K562 (cell line): Measurements from ENCODE around the gene BCR. TPM values are rescaled to one million over a fixed set of nuclear protein-coding genes. Genes with fewer than 3 reads are reported as not detected.

Experiments
- ATAC-seq: fragments of 200-7000 bp; cut with Tn5 transposase; 3 replicates; pipeline ENCODE4 v1.9.1; 2020; ENCODE audit warnings: moderate library complexity
- BruUV-seq: library from RNA; stranded (reverse); fragments of 400-500 nt; replicated peaks from 2 replicates; lab custom pipeline; 2021; lab: Mats Ljungman, UMichigan
- CTCF ChIA-PET: fragments of 300-600 bp; formaldehyde crosslinking; extraction: SDS; loops from one replicate; lab custom pipeline; 2021; ENCODE audit warnings: low intra/inter-chr PET ratio; lab: Yijun Ruan, JAX
- POLR2A ChIA-PET: fragments of 300-600, 350-650 bp; sonication (Branson Sonifier 250); formaldehyde crosslinking; extraction: SDS; loops from one replicate; lab custom pipeline; 2021; ENCODE audit warnings: antibody characterized with exemption, inconsistent platforms; lab: Yijun Ruan, JAX
- DNase-seq, 4 experiments: peaks; one replicate each; pipeline versions ENCODE4 v3.0.0 to v3.0.0-alpha.2; 2011 to 2018; ENCODE audit warnings: low spot score in 3 of 4, mixed read lengths in 3 of 4; ENCODE audit errors: extremely low read depth in 1 of 4
- FAIRE-seq: peaks from 2 replicates; lab custom pipeline; 2011; peaks lifted over from hg19 to GRCh38; lab: Jason Lieb, UNC
- H2AFZ ChIP-seq: 2 replicates; pipeline ENCODE4 v1.6.0; 2011; ENCODE audit warnings: low read depth, low read length, control low read depth, inconsistent platforms
- H3K27ac ChIP-seq: fragments of 200-600 bp; 3 replicates; pipeline ENCODE4 v1.8.0; 2011; ENCODE audit warnings: low read depth, mild to moderate bottlenecking, control low read depth, inconsistent platforms, low read length, moderate library complexity, mixed read lengths; ENCODE audit errors: extremely low read depth
- H3K27me3 ChIP-seq, 2 experiments: fragments of 300-600 bp in 1 of 2; 2 replicates in 1 of 2; 3 replicates in 1 of 2; pipeline versions ENCODE4 v1.6.0 to v1.8.0; 2011; ENCODE audit warnings: inconsistent platforms in 2 of 2, low read length in 2 of 2, mild to moderate bottlenecking in 1 of 2, mixed read lengths in 1 of 2, moderate library complexity in 1 of 2; ENCODE audit not compliant: control insufficient read depth in 2 of 2, insufficient read depth in 2 of 2
- H3K36me3 ChIP-seq: fragments of 300-600 bp; 3 replicates; pipeline ENCODE4 v1.8.0; 2011; ENCODE audit warnings: mild to moderate bottlenecking, low read length, inconsistent platforms; ENCODE audit not compliant: control insufficient read depth, insufficient read depth
- H3K4me1 ChIP-seq, 2 experiments: fragments of 200-600 bp in 1 of 2; replicated peaks in 1 of 2; 2 replicates in 1 of 2; 3 replicates in 1 of 2; pipeline versions ENCODE4 v1.5.1 to v1.8.0; 2011; ENCODE audit warnings: inconsistent platforms in 2 of 2, low read length in 2 of 2, mild to moderate bottlenecking in 1 of 2, mixed read lengths in 1 of 2, moderate library complexity in 1 of 2; ENCODE audit not compliant: control insufficient read depth in 2 of 2, insufficient read depth in 2 of 2
- H3K4me2 ChIP-seq: 2 replicates; pipeline ENCODE4 v1.6.1; 2011; ENCODE audit warnings: low read length, control low read depth, inconsistent platforms, mixed read lengths; ENCODE audit not compliant: insufficient read depth
- H3K4me3 ChIP-seq: fragments of 200-600 bp; sonication (generic), shearing (Covaris generic); 2 replicates; pipeline ENCODE4 v1.5.1; 2016; ENCODE audit warnings: control low read depth, inconsistent platforms
- H3K79me2 ChIP-seq: fragments of 200-600 bp; 3 replicates; pipeline ENCODE4 v1.8.0; 2011; ENCODE audit warnings: low read length, inconsistent platforms; ENCODE audit not compliant: control insufficient read depth, insufficient read depth
- H3K9ac ChIP-seq, 2 experiments: 2 replicates each; pipeline versions ENCODE4 v1.6.0 to v1.6.1; 2011; ENCODE audit warnings: low read depth in 2 of 2, low read length in 2 of 2, control low read depth in 1 of 2, inconsistent platforms in 1 of 2, mild to moderate bottlenecking in 1 of 2, mixed read lengths in 1 of 2; ENCODE audit not compliant: insufficient read depth in 1 of 2
- H3K9me1 ChIP-seq: one replicate; pipeline ENCODE4 v1.6.0; 2011; ENCODE audit warnings: inconsistent platforms, mild to moderate bottlenecking, low read length, moderate library complexity; ENCODE audit not compliant: control insufficient read depth, insufficient read depth
- H3K9me3 ChIP-seq: replicated peaks from 2 replicates; pipeline ENCODE4 v1.5.1; 2011; ENCODE audit warnings: low read depth, low read length, inconsistent platforms; ENCODE audit not compliant: control insufficient read depth, insufficient read depth
- H4K20me1 ChIP-seq: replicated peaks from 2 replicates; pipeline ENCODE4 v1.6.1; 2011; ENCODE audit warnings: low read length, inconsistent platforms, mixed read lengths; ENCODE audit not compliant: control insufficient read depth, insufficient read depth
- HMGXB4 ChIP-seq: sonication (generic); formaldehyde crosslinking; IDR thresholded peaks from 2 replicates; pipeline ENCODE4 v1.8.1; 2023; ENCODE audit warnings: mild to moderate bottlenecking, missing genetic modification reagents
- RBM22 ChIP-seq: fragments of 200-400 bp; formaldehyde crosslinking; IDR thresholded peaks from 2 replicates; pipeline ENCODE4 v1.6.1; 2018; ENCODE audit warnings: low read length, low read depth; ENCODE audit not compliant: poor library complexity, severe bottlenecking
- WGBS: fragments of 100-300 bp; shearing (Covaris generic); methylation state at CpG from one replicate; pipeline ENCODE4 v1.1.6; 2016; ENCODE audit warnings: low coverage, mixed read lengths; ENCODE audit not compliant: insufficient coverage; ENCODE audit errors: missing lambda C conversion rate; 5-methylcytosine and 5-hydroxymethylcytosine counted together
- in situ Hi-C: fragments of 300-500 bp; cut with MboI; formaldehyde crosslinking; loops from 4 replicates; pipeline ENCODE4 v1.15.0; 2018; ENCODE audit warnings: inconsistent platforms, mixed read lengths
- intact Hi-C: fragments of 100-400 bp; cut with micrococcal nuclease; formaldehyde crosslinking; loops from 2 replicates; pipeline ENCODE4 v1.14.2; 2022
- polyA plus RNA-seq, 8 experiments: library from polyadenylated mRNA; depleted of rRNA in 4 of 8; stranded (reverse) in 5 of 8; unstranded in 3 of 8; fragments of >200 nt; fragmentation: Nextera tagmentation in 2 of 8; fragmentation: Illumina TruSeq in 1 of 8; extraction: Ambion mirVana in 2 of 8; extraction: Trizol in 1 of 8; gene quantifications; 2 replicates each; pipeline versions ENCODE4 v1.2.1 to v1.2.3, GENCODE V29; 2011 to 2014; ENCODE audit warnings: inconsistent platforms in 1 of 8, missing spikeins in 1 of 8
- total RNA-seq, 7 experiments: library from RNA; depleted of rRNA in 6 of 7; stranded (reverse); fragments of >200 nt in 6 of 7; fragmentation: Illumina TruSeq in 2 of 7; extraction: Trizol in 2 of 7; gene quantifications; 2 replicates each; pipeline versions ENCODE4 v1.2.1 to v1.2.3, GENCODE V29; 2011 to 2021; ENCODE audit warnings: low replicate concordance in 1 of 7

The BCR gene
- total and polyA plus RNA-seq, 9 of the 15 experiments (the other 6 are each of a cell fraction or from before 2014, with no cell fraction given), result 0.41 to 150 (median 45.6) TPM

- Histone ChIP-seq H3K79me2 (peaks cover 73% of the 10 kb centered on the region), H3K27me3 (no peaks in the 10 kb centered on the region; a peak in 1 of 5 replicates), H4K20me1 (peaks cover 54% of the 10 kb centered on the region), H3K36me3 (peaks cover 55% of the 10 kb centered on the region), H3K4me2 (no peak overlapping the region), H3K9ac (peak overlapping the region in 1 of 2 experiments; percentile 60; a peak in 2 of 4 replicates), H3K4me1 (peaks cover 5 to 7% of the 10 kb centered on the region in 2 experiments; a peak in 4 of 5 replicates), H3K4me3 (no peak overlapping the region), H2AFZ (no peak overlapping the region), H3K9me3 (no peaks in the 10 kb centered on the region), H3K27ac (no peak overlapping the region), H3K9me1 (peaks cover 28% of the 10 kb centered on the region)
- ATAC-seq, result peak; percentile 8; the same call in 2 of the 3 replicates
- in situ Hi-C loops, result no loop called here
- no TSS peak for BruUV-seq
- ChIA-PET CTCF (no interaction called here), POLR2A (interaction anchor here (0.7 to 86.5 kb wide), 6 partner anchors 7 to 47 kb away, joined by 3 to 3476 read pairs (median 4); partner anchors contain the start of genes BCR and RAB36)
- no peak for FAIRE-seq
- peak; percentile 36; the same call in 1 of the 2 replicates for TF ChIP-seq HMGXB4 (CRISPR knock-in tag)
- no peak for TF ChIP-seq RBM22
- DNase-seq, result peak in 3 of 4 experiments; percentile 55 to 66 (median 59)
- WGBS, result 83% methylated on average over 11 of the region's 11 CpGs
- intact Hi-C loops, result no loop called here
Observed at GRCh38 chr22:23207729-23208393, 27.6 kb downstream of the BCR start.
